Measurements from ENCODE around the gene HDC.

HDC gene

GRCh38 chr15:50256188-50257041 lies 9.1 kb downstream of the HDC start:
- no peak for DNase-seq

DNA sequence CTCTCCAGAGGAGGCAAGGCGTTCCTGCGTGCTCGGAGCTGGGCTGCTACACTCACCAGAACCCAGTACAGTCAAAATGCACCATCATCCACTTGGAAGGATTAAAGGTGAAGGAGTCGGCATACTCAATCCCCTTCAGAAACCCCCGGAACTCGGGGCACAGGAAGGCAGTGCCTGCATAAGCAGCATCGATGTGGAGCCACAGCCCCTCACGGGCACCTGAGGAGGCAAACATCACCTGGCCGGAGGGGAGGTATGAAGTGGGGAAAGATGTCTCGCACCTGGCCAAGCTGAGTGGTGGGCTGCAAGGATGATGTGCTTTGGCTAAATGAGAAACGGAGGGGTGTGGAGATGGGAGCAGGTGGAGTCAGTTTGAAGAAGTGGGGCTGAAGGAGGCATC lies 13.0 kb downstream of the HDC start:
- DNase-seq: no peak

DNA sequence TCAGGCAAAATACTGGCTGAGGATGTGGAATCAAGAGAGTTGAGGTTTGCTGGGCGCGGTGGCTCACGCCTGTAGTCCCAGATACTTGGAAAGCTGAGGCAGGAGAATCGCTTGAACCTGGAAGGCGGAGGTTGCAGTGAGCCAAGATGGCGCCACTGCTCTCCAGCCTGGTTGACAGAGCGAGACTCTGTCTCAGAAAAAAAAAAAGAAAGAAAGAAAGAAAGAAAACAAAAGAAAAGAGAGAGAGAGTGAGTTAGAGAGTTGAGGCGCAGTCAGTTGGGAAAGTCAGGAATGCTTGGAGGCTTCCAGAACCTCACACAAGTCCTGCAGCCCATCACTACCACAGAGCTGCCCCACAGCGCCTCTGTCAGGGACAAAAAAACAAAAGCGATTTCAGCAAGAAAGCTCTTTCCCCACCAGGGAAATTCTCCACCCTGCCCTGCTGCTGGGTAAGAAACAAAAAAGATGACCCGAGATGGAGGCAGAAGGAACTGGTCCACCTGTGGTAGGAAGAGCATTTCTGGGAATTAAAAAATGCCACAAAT lies 13.8 kb downstream of the HDC start:
- no peak for DNase-seq

DNA sequence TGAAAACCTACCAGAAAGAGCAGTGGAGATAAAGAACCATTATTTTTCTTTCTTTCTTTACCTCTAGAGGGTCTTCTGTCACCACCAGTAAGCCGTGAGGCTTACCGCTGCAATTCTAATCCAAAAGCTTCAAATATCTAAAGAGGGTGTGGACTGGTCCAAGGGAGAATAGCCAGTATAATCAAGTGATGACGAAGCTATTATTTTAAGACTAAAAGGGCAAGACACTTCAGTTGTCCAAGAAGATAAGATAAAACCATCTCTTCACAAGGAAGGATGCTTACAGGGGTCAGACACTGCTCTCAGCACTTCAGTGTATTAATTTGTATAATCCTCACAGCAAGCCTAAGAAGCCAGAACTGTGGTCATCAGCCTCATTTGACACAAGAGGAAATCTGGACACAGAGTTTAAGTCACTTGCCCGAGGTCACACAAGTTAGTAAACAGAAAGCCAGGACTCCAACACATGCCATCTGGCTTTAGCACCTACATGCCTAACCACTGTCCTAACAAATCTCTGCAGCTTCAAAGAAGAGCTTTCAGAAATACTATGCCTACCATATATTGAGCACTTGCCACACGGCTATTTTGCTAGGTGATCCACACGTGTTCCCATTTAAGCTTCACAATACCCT lies 14.6 kb downstream of the HDC start:
- DNase-seq: no peak

GRCh38 chr15:50249704-50250103 lies 15.8 kb downstream of the HDC start:
- DNase-seq: no peak

DNA sequence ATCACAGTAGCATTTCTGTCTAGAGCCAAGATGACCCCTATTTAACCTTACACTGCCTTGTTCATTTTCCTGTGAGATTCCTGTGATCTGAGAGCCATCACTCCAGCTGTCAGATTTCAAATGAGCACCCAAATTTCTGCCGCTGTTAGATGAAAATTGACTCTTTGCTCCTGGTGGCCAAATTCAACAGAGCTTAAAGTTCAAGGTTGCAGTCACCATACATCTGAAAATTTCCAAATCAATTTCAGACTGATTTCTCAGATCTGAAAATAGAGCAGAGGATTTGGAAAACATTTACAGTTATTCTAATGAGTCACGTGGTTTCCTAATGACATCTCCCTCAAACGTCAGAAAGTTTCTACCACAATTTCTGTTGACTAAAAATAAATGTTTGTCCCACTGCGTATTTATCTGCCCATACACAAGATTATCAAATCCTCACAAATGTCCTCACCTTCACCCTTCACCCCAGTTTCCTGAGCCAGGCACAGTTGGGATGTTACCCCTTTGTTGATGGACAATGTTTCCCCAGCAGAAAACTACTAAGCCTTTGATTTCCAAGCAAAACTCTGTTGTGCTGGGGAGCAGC lies 16.4 kb downstream of the HDC start:
- no peak for DNase-seq

GRCh38 chr15:50247819-50248655 lies 17.5 kb downstream of the HDC start:
- peak; percentile 47 for DNase-seq

DNA sequence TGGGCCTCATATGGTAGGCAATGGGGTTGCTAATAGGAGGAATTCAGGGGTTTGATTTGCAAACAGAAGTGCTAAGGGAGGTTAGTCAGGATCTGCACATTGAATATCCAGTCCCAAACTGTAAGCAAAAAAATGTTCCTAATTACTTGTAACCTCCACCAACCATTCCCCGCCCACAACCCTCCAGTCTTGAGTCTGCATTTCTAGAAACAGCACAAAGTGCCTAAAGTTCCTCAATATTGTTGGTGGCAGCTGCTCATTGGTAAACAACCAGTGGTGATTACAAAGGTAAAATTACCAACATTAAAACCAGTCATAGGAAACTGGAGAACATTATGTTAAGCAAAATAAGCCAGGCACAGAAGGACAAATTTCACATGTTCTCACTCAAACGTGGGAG lies 18.9 kb downstream of the HDC start:
- no peak for DNase-seq

DNA sequence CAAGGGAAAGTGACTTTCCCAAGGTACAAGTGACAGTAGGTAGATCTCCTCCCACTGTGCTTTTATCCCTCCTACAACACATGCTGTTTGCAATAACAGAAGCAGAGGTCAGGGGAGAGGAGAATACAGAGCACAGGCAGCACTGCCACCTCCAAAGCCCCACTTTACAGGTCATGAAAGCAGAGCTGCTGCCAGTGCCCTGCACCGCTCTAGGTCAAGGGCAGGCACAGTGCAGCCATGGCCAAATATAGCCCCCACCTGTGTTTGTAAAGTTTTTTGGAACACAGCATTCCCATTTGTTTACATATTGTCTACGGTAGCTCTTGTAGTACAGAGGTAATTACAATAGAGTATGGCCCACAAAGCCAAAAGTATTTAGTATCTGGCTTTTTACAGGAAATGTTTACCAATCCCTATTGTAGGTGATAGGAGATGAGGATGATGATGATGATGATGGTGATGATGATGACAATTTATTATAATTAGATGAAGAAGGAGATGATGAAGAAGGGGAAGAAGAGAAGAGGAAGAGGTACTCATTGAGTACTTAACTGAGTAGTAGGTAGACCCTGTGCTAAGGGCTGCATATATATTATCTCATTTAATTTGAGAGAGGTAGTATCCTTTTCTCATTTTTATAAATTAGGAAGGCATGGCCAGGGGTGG lies 20.4 kb downstream of the HDC start:
- no peak for DNase-seq

GRCh38 chr15:50244153-50244552 lies 21.4 kb downstream of the HDC start:
- no peak for DNase-seq

- DNase-seq: no peak
Measured at GRCh38 chr15:50241684-50242450, 23.7 kb downstream of the HDC start.

GRCh38 chr15:50238255-50238654 lies 27.3 kb downstream of the HDC start:
- DNase-seq: no peak

DNA sequence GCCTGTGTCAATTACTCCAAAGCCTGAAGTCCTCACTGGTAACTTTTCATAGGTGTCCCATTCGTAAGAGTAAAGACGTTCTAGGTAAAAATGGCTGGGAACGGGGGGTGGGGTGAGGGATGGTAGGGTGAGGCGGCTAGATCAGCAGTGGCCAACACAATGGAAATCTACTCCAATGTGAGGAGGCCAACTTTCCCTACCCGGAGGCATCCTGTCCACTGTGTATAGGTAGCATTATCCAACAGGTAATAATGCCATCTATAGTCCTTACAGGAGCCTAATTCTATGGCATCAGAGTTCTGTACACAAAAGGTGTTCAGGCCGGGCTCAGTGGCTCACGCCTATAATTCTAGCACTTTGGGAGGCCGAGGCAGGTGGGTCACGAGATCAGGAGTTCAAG lies 29.1 kb downstream of the HDC start:
- DNase-seq: no peak

DNA sequence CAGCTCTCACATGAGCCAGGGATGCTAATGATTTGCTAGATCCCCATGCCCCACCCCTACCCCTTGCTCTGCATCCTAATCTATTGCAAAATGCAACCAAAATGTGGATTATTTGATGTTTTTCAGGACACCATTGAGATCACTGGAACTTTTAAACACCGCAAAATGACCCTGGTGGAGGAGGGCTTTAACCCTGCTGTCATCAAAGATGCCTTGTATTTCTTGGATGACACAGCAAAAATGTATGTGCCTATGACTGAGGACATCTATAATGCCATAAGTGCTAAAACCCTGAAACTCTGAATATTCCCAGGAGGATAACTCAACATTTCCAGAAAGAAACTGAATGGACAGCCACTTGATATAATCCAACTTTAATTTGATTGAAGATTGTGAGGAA lies 29.7 kb downstream of the HDC start:
- no peak for DNase-seq

GRCh38 chr15:50234764-50235163 lies 30.8 kb downstream of the HDC start:
- DNase-seq: no peak

- DNase-seq: no peak
Measured at GRCh38 chr15:50233192-50233736, 32.3 kb downstream of the HDC start.

- no peak for DNase-seq
Measured at GRCh38 chr15:50232791-50233190, 32.7 kb downstream of the HDC start.

GRCh38 chr15:50231761-50232160 lies 33.8 kb downstream of the HDC start:
- DNase-seq: no peak

GRCh38 chr15:50229336-50229735 lies 36.2 kb downstream of the HDC start:
- no peak for DNase-seq

DNA sequence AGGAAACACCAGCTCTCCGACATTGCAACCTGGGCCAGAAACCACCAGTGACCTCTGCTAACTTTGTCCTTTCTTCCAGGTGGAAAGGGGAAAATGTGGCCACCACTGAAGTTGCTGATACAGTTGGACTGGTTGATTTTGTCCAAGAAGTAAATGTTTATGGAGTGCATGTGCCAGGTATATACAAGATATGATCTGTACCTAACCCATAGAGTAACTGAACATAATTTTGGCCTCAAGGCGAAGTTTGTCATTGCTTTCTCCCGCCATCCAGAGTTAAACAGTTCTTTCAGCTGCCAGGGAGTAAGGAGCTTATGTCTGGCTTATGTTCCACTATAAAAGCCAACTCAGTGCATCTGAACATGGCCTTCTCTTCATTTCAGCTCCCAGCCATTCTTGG lies 36.7 kb downstream of the HDC start:
- no peak for DNase-seq

DNA sequence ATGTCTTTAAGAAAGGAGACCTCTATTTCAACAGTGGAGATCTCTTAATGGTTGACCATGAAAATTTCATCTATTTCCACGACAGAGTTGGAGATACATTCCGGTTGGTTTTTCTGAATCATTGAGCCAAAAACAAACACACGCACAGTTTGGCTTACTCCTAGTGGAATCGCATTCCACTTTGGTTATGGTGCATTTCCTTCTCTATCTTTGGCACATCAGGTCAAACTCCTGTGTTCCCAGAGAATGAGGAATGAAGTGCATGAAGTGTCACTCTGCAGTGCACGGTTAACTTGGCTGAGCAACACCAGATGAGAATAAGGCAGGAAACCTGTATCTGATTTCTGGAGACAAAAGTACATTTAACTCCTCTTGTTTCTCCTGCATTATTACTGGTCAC lies 38.5 kb downstream of the HDC start:
- no peak for DNase-seq
